Vein endothelial cell (primary cell): ENCODE data around the gene NAGLU. TPM values are rescaled to one million over a fixed set of nuclear protein-coding genes. Genes with fewer than 3 reads are reported as not detected.

ENCODE experiments used
- small RNA-seq: library from RNA; depleted of rRNA; stranded (forward); fragments of <200 nt; gene quantifications from one replicate; pipeline ENCODE3, GENCODE V24; 2012
- total RNA-seq: library from RNA; depleted of rRNA; stranded (reverse); fragments of >200 nt; gene quantifications from 2 replicates; pipeline ENCODE4 v1.2.3, GENCODE V29; 2012

NAGLU gene
- total RNA-seq, result 29.7 and 31.0 TPM in 2 replicates

GRCh38 chr17:42536048-42536371, at the start of gene NAGLU:
TSS of gene NAGLU (plus strand) at chr17:42536241. CDS start at chr17:42536273, 32 bp downstream.

GRCh38 chr17:42552736-42553135, 16.7 kb downstream of the NAGLU start, which contains the start of gene HSD17B1:
TSS of gene HSD17B1 (plus strand) at chr17:42552923. CDS start at chr17:42552934, 11 bp downstream.

GRCh38 chr17:42561897-42562387, 25.9 kb downstream of the NAGLU start, which contains the start of gene COASY:
TSS of gene COASY (plus strand) at chr17:42562148. CDS start at chr17:42562623, 475 bp downstream.

GRCh38 chr17:42566883-42567573, 31.0 kb downstream of the NAGLU start, which contains the start of gene MLX:
TSS of gene MLX (plus strand) at chr17:42567100. CDS start at chr17:42567125, 25 bp downstream.

GRCh38 chr17:42577532-42578281, 41.7 kb downstream of the NAGLU start, which contains the start of gene PSMC3IP:
TSS of gene PSMC3IP (minus strand) at chr17:42577729. CDS start at chr17:42577686, 43 bp downstream.

Small RNA genes within 50 kb of the gene (small RNA-seq; reads per million reads assigned to genes)
- not detected for gene MIR548AT

Other genes with a start within 250 kb of the NAGLU start
- 30.4 and 52.6 TPM in 2 replicates for gene STAT5A, start 247.7 kb upstream of the NAGLU start, total RNA-seq
- gene STAT3, start 147.8 kb upstream of the NAGLU start, total RNA-seq, result 159 and 175 TPM in 2 replicates
- gene CAVIN1, start 113.0 kb upstream of the NAGLU start, total RNA-seq, result 1,287 and 1,296 TPM in 2 replicates
- 31.7 and 32.6 TPM in 2 replicates for gene ATP6V0A1, start 77.4 kb upstream of the NAGLU start, total RNA-seq
- 0.10 and 0.65 TPM in 2 replicates for gene HSD17B1, start 16.7 kb downstream of the NAGLU start, total RNA-seq
- 19.6 and 23.8 TPM in 2 replicates for gene COASY, start 25.9 kb downstream of the NAGLU start, total RNA-seq
- gene MLX, start 30.9 kb downstream of the NAGLU start, total RNA-seq, result 37.2 and 37.4 TPM in 2 replicates
- gene PSMC3IP, start 41.5 kb downstream of the NAGLU start, total RNA-seq, result 4.6 and 7.1 TPM in 2 replicates
- gene RETREG3, start 73.1 kb downstream of the NAGLU start, total RNA-seq, result 62.4 and 80.3 TPM in 2 replicates
- gene TUBG1, start 73.4 kb downstream of the NAGLU start, total RNA-seq, result 57.5 and 64.1 TPM in 2 replicates
- gene TUBG2, start 123.0 kb downstream of the NAGLU start, total RNA-seq, result 6.1 and 9.5 TPM in 2 replicates
- gene PLEKHH3, start 140.8 kb downstream of the NAGLU start, total RNA-seq, result 9.6 and 18.0 TPM in 2 replicates
- gene CCR10, start 145.6 kb downstream of the NAGLU start, total RNA-seq, result 2.1 and 2.6 TPM in 2 replicates
- 23.8 and 30.2 TPM in 2 replicates for gene CNTNAP1, start 146.3 kb downstream of the NAGLU start, total RNA-seq
- gene EZH1, start 208.8 kb downstream of the NAGLU start, total RNA-seq, result 18.0 and 19.2 TPM in 2 replicates
- 7.6 and 19.6 TPM in 2 replicates for gene RAMP2, start 225.0 kb downstream of the NAGLU start, total RNA-seq
- gene VPS25, start 237.2 kb downstream of the NAGLU start, total RNA-seq, result 46.1 and 50.1 TPM in 2 replicates
- gene WNK4, start 244.4 kb downstream of the NAGLU start, total RNA-seq, result 1.3 and 2.6 TPM in 2 replicates